Fibroblast of pulmonary artery (primary cell): ENCODE data around the gene LINC00237.
A peak's percentile ranks its signal among the peaks of the same experiment; 100 is the strongest.

Experiments used
- DNase-seq: peaks from one replicate; pipeline ENCODE4 v3.0.0-alpha.2; 2010; ENCODE audit warnings: low read depth
- H3K4me3 ChIP-seq: replicated peaks from 2 replicates; pipeline ENCODE4 v1.5.1; 2011; ENCODE audit warnings: low read depth, mild to moderate bottlenecking, control low read depth, low read length, moderate library complexity
- CTCF ChIP-seq: IDR thresholded peaks from 2 replicates; pipeline ENCODE4 v1.5.1; 2011; ENCODE audit warnings: mild to moderate bottlenecking, control low read depth, low read length, inconsistent platforms; ENCODE audit errors: missing control alignments

LINC00237 gene

GRCh38 chr20:21099751-21100577, 6.2 kb downstream of the LINC00237 start:
- DNase-seq: peak; percentile 10
- no peak for TF ChIP-seq CTCF
- H3K4me3 ChIP-seq: peak overlapping the region; percentile 22

GRCh38 chr20:21096321-21097043, 9.7 kb downstream of the LINC00237 start:
- no peak overlapping the region for H3K4me3 ChIP-seq
- no peak for TF ChIP-seq CTCF
- peak; percentile 17 for DNase-seq

- no peak for TF ChIP-seq CTCF
- DNase-seq: no peak
- H3K4me3 ChIP-seq: no peak overlapping the region
These were observed 13.4 kb downstream of the LINC00237 start for GRCh38 chr20:21092806-21093205.

- DNase-seq: no peak
- H3K4me3 ChIP-seq: no peak overlapping the region
- TF ChIP-seq CTCF: no peak
These were observed 15.4 kb downstream of the LINC00237 start for GRCh38 chr20:21090721-21091120.

- no peak for TF ChIP-seq CTCF
- DNase-seq: no peak
- no peak overlapping the region for H3K4me3 ChIP-seq
These were observed 16.0 kb downstream of the LINC00237 start for GRCh38 chr20:21090111-21090618.

- TF ChIP-seq CTCF: no peak
- no peak overlapping the region for H3K4me3 ChIP-seq
- DNase-seq: no peak
These were observed 16.8 kb downstream of the LINC00237 start for GRCh38 chr20:21089391-21089790.
